Measurements from ENCODE around the gene SCGB1C2. TPM values are rescaled to one million over a fixed set of nuclear protein-coding genes. Genes with fewer than 3 reads are reported as not detected.
A peak's percentile ranks its signal among the peaks of the same experiment; 100 is the strongest.
"Not testable (repeated sequence)": the region's sequence is repeated elsewhere in the genome, so short reads cannot be mapped to it uniquely, and the experiment has no call there.

SCGB1C2 gene
- total RNA-seq, 1 experiment from 2014 or later: not detected

GRCh38 chr17:156094-156621, 18.8 kb downstream of the SCGB1C2 start:
- no peaks in the 10 kb centered on the region for H3K36me3 ChIP-seq (replicated peaks; ENCODE audit: control insufficient read depth, insufficient read depth, low read length)
- no peaks in the 10 kb centered on the region for H3K27me3 ChIP-seq (ENCODE audit: control insufficient read depth, insufficient read depth, low read length)
- no peak overlapping the region for H3K4me3 ChIP-seq (ENCODE audit: insufficient read depth, low read depth, low read length)
- DNase-seq: no peak

- no peak for DNase-seq
- H3K27me3 ChIP-seq (ENCODE audit: control insufficient read depth, insufficient read depth, low read length): no peaks in the 10 kb centered on the region
- no peak overlapping the region for H3K4me3 ChIP-seq (ENCODE audit: insufficient read depth, low read depth, low read length)
- H3K36me3 ChIP-seq (replicated peaks; ENCODE audit: control insufficient read depth, insufficient read depth, low read length): no peaks in the 10 kb centered on the region
Observed at GRCh38 chr17:156946-157345, 19.6 kb downstream of the SCGB1C2 start.

GRCh38 chr17:157901-158300, 20.5 kb downstream of the SCGB1C2 start:
- DNase-seq: no peak
- H3K36me3 ChIP-seq (replicated peaks; ENCODE audit: control insufficient read depth, insufficient read depth, low read length): no peaks in the 10 kb centered on the region

DNA sequence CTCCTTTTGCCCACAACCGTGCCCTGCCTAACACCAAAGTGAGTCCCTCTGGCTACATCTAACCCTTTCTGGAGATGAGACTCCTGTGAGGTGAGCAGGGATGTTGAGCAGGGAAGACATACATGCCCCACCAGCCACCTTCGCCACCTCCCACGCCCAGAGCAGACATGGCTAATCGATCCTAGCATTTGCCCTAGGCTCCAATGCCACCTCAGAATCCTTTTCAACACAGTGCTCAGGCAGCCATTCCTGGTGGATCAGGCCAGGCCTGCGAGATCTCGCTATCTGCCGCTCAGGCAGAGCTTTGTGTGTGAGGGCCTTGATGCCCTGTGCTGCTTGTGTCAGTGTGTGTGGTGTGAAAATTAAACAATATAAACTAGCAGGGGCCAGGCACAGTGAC, 21.0 kb downstream of the SCGB1C2 start:
- no peaks in the 10 kb centered on the region for H3K27me3 ChIP-seq (ENCODE audit: control insufficient read depth, insufficient read depth, low read length)
- H3K36me3 ChIP-seq (replicated peaks; ENCODE audit: control insufficient read depth, insufficient read depth, low read length): no peaks in the 10 kb centered on the region
- no peak overlapping the region for H3K4me3 ChIP-seq (ENCODE audit: insufficient read depth, low read depth, low read length)
- DNase-seq: no peak

More at GRCh38 chr17:157901-158300, 20.5 kb downstream of the SCGB1C2 start:
- H3K4me3 ChIP-seq (ENCODE audit: insufficient read depth, low read depth, low read length): no peak overlapping the region
- no peaks in the 10 kb centered on the region for H3K27me3 ChIP-seq (ENCODE audit: control insufficient read depth, insufficient read depth, low read length)

- no peak for DNase-seq
- H3K36me3 ChIP-seq (replicated peaks; ENCODE audit: control insufficient read depth, insufficient read depth, low read length): no peaks in the 10 kb centered on the region
- no peak overlapping the region for H3K4me3 ChIP-seq (ENCODE audit: insufficient read depth, low read depth, low read length)
- no peaks in the 10 kb centered on the region for H3K27me3 ChIP-seq (ENCODE audit: control insufficient read depth, insufficient read depth, low read length)
Observed at GRCh38 chr17:159609-160008, 22.2 kb downstream of the SCGB1C2 start.

DNA sequence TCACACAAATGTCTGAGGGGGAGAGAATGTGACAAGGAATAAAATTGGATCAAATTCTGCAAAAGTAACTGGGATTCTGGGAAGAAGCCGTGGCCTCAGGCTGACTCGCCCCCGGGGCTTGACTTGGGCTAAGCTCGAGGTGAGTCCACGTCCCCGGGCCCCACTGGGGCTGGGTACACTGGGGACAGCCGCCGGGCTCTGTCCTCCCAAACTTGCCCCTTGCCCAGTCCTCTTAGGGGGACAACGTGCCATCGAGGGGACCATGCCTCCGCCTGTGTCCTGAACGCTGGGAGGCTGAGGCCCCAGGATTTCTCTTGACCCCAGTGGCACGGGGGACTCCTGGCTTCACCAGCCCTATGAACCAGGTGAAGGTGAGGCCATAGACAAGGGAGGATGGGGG, 23.0 kb downstream of the SCGB1C2 start:
- Histone ChIP-seq H3K27me3 (ENCODE audit: control insufficient read depth, insufficient read depth, low read length) (no peaks in the 10 kb centered on the region), H3K36me3 (replicated peaks; ENCODE audit: control insufficient read depth, insufficient read depth, low read length) (no peaks in the 10 kb centered on the region), H3K4me3 (ENCODE audit: insufficient read depth, low read depth, low read length) (no peak overlapping the region)
- DNase-seq: no peak

DNA sequence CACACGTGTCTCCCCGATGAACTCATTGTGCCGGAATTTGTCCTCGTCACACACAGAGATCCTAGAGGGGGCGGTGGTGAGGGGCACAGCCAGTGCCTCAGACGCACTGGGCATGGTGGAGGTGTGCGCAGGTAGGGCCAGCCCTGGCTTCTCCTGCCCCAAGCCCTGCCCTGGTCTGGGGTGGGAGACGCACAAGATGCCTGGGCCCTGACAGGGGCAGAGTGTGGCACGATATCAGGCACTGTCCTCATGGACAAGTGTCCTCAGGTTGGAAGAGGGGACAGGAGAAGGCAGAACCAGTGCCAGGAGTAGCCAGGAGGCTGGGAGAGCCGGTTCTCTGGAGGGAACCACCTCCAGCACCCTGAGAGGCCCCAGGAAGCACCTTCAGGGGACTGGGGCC, 24.1 kb downstream of the SCGB1C2 start:
- Histone ChIP-seq H3K36me3 (replicated peaks; ENCODE audit: control insufficient read depth, insufficient read depth, low read length) (no peaks in the 10 kb centered on the region), H3K4me3 (ENCODE audit: insufficient read depth, low read depth, low read length) (no peak overlapping the region), H3K27me3 (ENCODE audit: control insufficient read depth, insufficient read depth, low read length) (no peaks in the 10 kb centered on the region)
- DNase-seq: no peak

DNA sequence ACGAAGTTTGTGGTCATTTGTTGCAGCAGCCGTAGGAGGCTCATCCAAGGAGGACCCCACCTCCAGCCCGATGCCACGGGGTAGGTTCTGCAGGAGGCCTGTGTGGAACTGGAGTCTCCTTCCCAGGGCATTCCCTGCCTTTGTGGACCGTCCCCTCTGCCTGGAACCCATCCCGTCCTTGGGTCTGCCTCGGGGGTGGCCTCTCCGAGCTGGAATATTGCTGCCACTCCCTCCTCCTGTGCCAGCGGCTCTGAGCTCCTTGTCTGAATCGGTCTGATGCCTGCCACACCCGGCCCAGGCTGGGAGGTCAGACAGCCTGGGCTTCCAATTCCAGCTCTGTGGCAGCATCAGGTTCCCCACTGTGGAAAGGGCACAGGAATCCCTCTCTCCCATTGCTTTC, 25.3 kb downstream of the SCGB1C2 start:
- Histone ChIP-seq H3K4me3 (ENCODE audit: insufficient read depth, low read depth, low read length) (no peak overlapping the region), H3K36me3 (replicated peaks; ENCODE audit: control insufficient read depth, insufficient read depth, low read length) (no peaks in the 10 kb centered on the region), H3K27me3 (ENCODE audit: control insufficient read depth, insufficient read depth, low read length) (no peaks in the 10 kb centered on the region)
- DNase-seq: no peak

- DNase-seq: peak; percentile 89
- H3K27me3 ChIP-seq (ENCODE audit: control insufficient read depth, insufficient read depth, low read length): no peaks in the 10 kb centered on the region
- no peak overlapping the region for H3K4me3 ChIP-seq (ENCODE audit: insufficient read depth, low read depth, low read length)
- H3K36me3 ChIP-seq (replicated peaks; ENCODE audit: control insufficient read depth, insufficient read depth, low read length): no peaks in the 10 kb centered on the region
Observed at GRCh38 chr17:163514-164098, 26.2 kb downstream of the SCGB1C2 start.

DNA sequence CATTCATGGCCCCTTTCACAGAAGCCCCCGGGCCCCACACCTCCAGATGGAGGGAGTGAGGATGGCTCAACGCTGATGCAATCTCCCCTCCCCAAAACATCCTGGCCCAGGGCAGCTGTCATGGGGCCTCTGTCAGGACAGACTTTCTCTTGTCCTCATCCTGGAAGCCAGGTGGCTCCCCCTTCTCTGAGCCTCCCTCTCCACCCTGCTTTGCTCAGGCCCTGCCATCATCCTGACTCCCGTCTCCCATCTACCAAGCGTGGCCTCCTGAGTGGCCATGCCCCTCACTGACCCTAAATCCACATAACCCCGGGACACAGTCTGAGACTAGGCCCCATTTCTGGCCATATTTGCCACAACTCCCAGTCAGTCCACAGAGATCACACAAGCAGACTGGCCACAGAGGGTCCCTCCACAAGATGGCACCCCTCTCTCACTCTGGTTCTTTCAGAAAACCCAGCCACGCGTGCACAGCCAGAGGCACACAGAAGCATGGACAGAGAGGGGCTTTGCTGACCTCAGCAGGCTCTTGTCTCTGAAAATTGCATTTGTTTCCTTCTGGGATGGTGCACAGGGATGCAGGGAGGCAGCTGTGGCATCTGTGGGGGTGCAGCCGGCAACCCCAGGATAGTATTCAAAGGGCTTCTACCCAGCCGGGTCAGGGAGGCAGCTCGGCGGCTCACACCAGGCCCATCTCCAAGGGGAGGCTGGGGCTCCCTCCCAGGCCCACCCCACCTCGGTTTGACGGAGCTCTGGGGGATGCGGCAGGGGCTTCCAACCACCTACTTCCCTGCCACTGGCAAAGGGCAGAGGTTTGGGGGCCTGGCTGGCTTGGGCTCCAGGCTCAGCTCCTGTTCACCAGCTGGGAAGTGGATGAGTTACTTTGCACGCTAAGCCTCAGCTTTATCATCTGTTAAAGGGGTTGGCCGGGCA, 27.2 kb downstream of the SCGB1C2 start:
- DNase-seq: peak; percentile 91
- H3K4me3 ChIP-seq (ENCODE audit: insufficient read depth, low read depth, low read length): no peak overlapping the region
- H3K27me3 ChIP-seq (ENCODE audit: control insufficient read depth, insufficient read depth, low read length): no peaks in the 10 kb centered on the region
- H3K36me3 ChIP-seq (replicated peaks; ENCODE audit: control insufficient read depth, insufficient read depth, low read length): no peaks in the 10 kb centered on the region

DNA sequence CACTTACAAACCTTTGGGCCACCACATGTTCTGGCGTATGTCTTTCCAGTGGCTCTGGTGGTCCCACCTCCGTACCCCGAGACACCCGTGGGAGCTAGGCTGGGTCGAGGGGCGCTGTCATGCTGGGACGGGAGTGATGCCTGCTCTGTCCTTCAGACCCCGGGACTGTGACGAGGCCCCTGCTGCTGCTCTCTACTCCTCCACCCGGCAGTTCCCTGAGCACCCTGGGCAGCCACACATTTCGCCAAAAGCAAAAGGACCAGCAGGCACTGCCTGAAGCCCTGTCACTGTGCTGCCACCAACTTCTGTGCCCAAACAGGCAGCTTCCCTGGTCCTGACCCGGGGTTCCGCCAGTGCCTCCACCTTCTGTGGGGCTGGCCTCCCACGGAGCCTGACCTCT, 28.6 kb downstream of the SCGB1C2 start:
- H3K27me3 ChIP-seq (ENCODE audit: control insufficient read depth, insufficient read depth, low read length): no peaks in the 10 kb centered on the region
- no peak overlapping the region for H3K4me3 ChIP-seq (ENCODE audit: insufficient read depth, low read depth, low read length)
- DNase-seq: no peak
- no peaks in the 10 kb centered on the region for H3K36me3 ChIP-seq (replicated peaks; ENCODE audit: control insufficient read depth, insufficient read depth, low read length)

- H3K4me3 ChIP-seq (ENCODE audit: insufficient read depth, low read depth, low read length); H3K36me3 ChIP-seq (replicated peaks; ENCODE audit: control insufficient read depth, insufficient read depth, low read length); H3K27me3 ChIP-seq (ENCODE audit: control insufficient read depth, insufficient read depth, low read length); DNase-seq: not testable (repeated sequence)
Observed at GRCh38 chr17:168614-169013, 31.2 kb downstream of the SCGB1C2 start.

GRCh38 chr17:170130-170670, 32.8 kb downstream of the SCGB1C2 start:
- no peaks in the 10 kb centered on the region for H3K36me3 ChIP-seq (replicated peaks; ENCODE audit: control insufficient read depth, insufficient read depth, low read length)
- H3K27me3 ChIP-seq (ENCODE audit: control insufficient read depth, insufficient read depth, low read length): no peaks in the 10 kb centered on the region
- DNase-seq: no peak
- no peak overlapping the region for H3K4me3 ChIP-seq (ENCODE audit: insufficient read depth, low read depth, low read length)

- no peaks in the 10 kb centered on the region for H3K27me3 ChIP-seq (ENCODE audit: control insufficient read depth, insufficient read depth, low read length)
- no peak overlapping the region for H3K4me3 ChIP-seq (ENCODE audit: insufficient read depth, low read depth, low read length)
- DNase-seq: no peak
- H3K36me3 ChIP-seq (replicated peaks; ENCODE audit: control insufficient read depth, insufficient read depth, low read length): no peaks in the 10 kb centered on the region
Observed at GRCh38 chr17:171871-172270, 34.5 kb downstream of the SCGB1C2 start.

DNA sequence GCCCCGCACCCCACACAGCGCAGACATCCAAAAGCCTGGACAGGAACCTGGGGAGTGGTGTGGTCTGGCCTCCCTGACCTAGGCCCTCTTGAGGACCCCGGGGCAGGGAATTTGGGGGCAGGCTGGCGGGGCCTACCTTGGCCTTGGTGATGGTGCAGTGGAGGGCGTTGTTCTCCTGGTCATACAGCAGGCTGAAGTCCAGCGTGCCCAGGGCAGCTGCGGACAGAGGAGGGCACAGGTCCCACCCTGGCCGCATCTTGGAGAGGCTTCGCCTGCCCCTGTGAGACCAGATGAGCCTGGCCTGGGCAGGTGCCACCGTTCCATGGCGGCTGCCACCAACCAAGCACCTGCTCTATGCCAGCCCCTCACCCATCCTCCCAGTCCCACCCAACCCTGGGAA, 35.0 kb downstream of the SCGB1C2 start:
- DNase-seq: no peak
- Histone ChIP-seq H3K27me3 (ENCODE audit: control insufficient read depth, insufficient read depth, low read length) (no peaks in the 10 kb centered on the region), H3K4me3 (ENCODE audit: insufficient read depth, low read depth, low read length) (no peak overlapping the region), H3K36me3 (replicated peaks; ENCODE audit: control insufficient read depth, insufficient read depth, low read length) (no peaks in the 10 kb centered on the region)
